ENCODE results near the gene MALT1.
"Not testable (repeated sequence)": the region's sequence is repeated elsewhere in the genome, so short reads cannot be mapped to it uniquely, and the experiment has no call there.

MALT1 gene

GRCh38 chr18:58768293-58768974, 97.2 kb downstream of the MALT1 start:
- peak in 57 of 58 donors; percentile 20 to 82 (median 64) for DNase-seq

GRCh38 chr18:58769321-58769720, 98.1 kb downstream of the MALT1 start:
- DNase-seq: no peak

GRCh38 chr18:58770601-58771000, 99.3 kb downstream of the MALT1 start:
- DNase-seq: no peak

- no peak for DNase-seq
Observed at GRCh38 chr18:58772161-58772560, 100.9 kb downstream of the MALT1 start.

GRCh38 chr18:58776084-58776483, 104.8 kb downstream of the MALT1 start:
- DNase-seq: no peak

GRCh38 chr18:58776541-58776940, 105.3 kb downstream of the MALT1 start:
- DNase-seq: not testable (repeated sequence)

GRCh38 chr18:58777471-58777870, 106.2 kb downstream of the MALT1 start:
- no peak for DNase-seq

GRCh38 chr18:58779529-58779928, 108.3 kb downstream of the MALT1 start:
- DNase-seq: no peak

- no peak for DNase-seq
Observed at GRCh38 chr18:58780045-58780444, 108.8 kb downstream of the MALT1 start.

- peak in 56 of 58 donors; percentile 12 to 85 (median 70) for DNase-seq
Observed at GRCh38 chr18:58781627-58782194, 110.4 kb downstream of the MALT1 start.

GRCh38 chr18:58784601-58785137, 113.4 kb downstream of the MALT1 start:
- peak in 1 of 58 donors; percentile 6 for DNase-seq

GRCh38 chr18:58785171-58785805, 114.0 kb downstream of the MALT1 start:
- DNase-seq: no peak

GRCh38 chr18:58785870-58786269, 114.6 kb downstream of the MALT1 start:
- no peak for DNase-seq

GRCh38 chr18:58787536-58788149, 116.4 kb downstream of the MALT1 start:
- peak in 32 of 58 donors; percentile 3 to 68 (median 18) for DNase-seq

GRCh38 chr18:58788470-58788869, 117.2 kb downstream of the MALT1 start:
- DNase-seq: no peak

- DNase-seq: peak in 38 of 58 donors; percentile 5 to 69 (median 23)
Observed at GRCh38 chr18:58788971-58789875, 118.0 kb downstream of the MALT1 start.

- DNase-seq: no peak
Observed at GRCh38 chr18:58789876-58790240, 118.6 kb downstream of the MALT1 start.

GRCh38 chr18:58792086-58792485, 120.8 kb downstream of the MALT1 start:
- DNase-seq: no peak

GRCh38 chr18:58793361-58793760, 122.1 kb downstream of the MALT1 start:
- no peak for DNase-seq

- DNase-seq: no peak
Observed at GRCh38 chr18:58796220-58796619, 125.0 kb downstream of the MALT1 start.

GRCh38 chr18:58800582-58800981, 129.3 kb downstream of the MALT1 start:
- no peak for DNase-seq

All from anterior cingulate cortex (tissue), 58 donors.